Muscle of arm (tissue), 12 donors: ENCODE measurements around the gene DMRT3. TPM values are rescaled to one million over a fixed set of nuclear protein-coding genes. Genes with fewer than 3 reads are reported as not detected.

ENCODE experiments used
- DNase-seq: peaks from one replicate; pipeline ENCODE4 v3.0.0-alpha.2; 2013
- polyA plus RNA-seq, 12 donors: library from polyadenylated mRNA; unstranded; fragments of 120-200 nt; gene quantifications; one replicate each; pipeline ENCODE4 v1.2.1, GENCODE V29; 2013; ENCODE audit not compliant: insufficient read length in 12 of 12

DMRT3 gene
- polyA plus RNA-seq, 12 donors: 0.13 to 0.59 (median 0.23) TPM; not detected in 3

DNA sequence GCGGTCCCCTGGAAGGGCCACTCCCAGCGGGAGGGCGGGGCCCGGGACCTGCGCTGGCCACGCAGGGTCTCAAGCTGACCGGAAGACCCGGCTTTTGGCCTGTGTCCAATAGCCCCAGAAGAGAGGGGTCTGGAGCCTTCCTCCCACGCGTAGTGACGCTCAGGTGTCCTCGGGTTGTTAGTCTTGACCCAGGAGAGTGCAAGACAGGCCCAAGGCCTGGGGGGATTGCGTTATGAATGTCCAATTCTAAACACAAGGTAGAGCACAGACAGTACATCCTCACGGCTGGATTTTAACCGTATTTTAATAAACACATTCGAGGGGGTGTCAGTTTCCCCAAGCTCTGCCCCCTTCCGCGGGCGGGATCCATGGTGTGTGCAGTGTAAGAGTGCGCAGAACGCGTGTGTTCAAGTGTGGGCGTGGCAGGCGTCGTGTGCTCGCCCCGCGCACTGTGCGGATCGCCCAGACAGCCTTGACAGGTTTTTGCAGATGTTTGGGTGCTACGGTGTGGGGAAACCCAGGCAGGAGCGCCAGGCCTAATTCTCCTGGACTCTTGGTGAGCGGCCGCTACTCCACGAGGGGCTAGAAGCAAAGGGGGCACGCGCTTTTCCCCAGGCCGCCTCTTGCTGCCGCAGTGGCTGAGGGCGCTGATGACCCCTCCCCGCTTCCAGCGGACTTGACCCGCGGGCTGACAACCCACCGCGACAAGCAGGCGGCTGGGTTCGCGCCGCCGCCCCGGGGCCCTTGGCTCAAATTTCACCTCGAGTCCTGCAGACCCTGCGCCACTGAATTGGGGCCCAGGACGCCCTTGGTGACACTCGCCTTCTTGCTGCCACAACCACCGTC lies 6.1 kb upstream of the DMRT3 start:
- no peak for DNase-seq

DNA sequence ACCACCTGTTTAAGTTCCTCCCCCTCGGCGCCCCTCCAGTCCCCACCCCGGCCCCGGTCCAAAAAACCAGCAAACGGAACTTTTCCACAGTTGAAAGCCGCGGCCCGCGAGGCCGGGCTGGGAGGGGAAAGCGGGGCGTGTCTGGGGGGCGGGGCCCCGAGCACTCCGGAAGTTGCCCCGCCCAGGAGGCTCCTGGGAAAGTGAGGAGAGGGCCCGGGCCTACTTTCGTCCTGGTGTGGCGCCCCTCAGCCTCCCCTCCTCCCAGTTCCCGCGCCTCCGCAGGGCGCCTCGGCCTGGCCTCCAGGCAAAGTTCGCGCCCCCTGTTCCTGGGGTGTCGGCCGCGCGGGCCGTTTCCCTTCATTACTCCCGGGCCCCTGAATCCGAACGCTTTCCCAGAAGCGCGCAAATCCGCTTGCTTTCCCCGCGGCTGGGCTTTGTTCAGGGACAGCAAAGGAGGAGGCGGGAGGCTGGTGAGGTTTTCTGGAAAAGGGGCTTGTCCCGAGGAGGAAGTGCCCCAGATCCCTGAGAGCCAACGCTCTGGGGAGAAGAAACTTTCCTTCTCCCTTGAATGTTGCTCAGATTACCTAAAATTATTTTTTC lies 4.5 kb upstream of the DMRT3 start:
- DNase-seq: no peak

DNA sequence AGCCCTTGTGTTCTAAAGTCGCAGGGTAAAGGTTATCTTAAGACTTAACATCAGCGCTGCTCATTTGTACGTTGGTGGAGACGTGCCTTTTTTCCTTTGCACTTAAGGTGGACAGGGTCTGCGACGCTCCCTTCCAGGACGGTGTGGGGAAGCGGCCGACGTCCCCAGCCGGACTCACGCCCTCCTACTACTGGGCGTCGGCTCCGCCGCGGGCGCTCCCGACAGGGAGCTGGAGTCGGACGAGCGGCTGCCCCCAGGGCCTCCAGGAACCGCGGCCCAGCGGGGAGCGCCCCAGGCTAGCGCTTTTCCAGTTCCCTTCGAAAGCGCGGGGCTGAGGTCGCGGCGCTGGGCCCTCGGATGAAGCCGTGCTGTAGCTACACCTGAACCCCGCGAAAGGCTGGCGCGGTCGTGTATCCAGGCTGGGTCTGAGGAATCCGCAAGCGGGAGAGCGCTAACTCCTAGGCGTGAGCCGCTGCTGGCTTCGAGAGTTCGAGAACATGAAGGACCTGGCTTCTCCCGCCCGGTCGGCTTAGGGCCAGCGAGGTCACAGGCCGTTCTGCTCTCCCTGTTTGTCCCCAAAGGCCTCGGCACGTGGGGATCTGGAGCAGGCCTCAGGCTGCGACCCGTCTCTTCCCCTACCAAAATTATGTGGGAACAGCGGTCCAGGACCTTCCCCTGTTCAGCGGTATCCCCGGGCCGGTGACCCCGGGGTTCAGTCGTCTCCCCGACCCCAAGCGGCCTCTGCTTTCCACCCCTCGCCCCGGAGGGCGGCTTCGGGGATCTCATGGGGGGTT lies 3.8 kb upstream of the DMRT3 start:
- no peak for DNase-seq

DNA sequence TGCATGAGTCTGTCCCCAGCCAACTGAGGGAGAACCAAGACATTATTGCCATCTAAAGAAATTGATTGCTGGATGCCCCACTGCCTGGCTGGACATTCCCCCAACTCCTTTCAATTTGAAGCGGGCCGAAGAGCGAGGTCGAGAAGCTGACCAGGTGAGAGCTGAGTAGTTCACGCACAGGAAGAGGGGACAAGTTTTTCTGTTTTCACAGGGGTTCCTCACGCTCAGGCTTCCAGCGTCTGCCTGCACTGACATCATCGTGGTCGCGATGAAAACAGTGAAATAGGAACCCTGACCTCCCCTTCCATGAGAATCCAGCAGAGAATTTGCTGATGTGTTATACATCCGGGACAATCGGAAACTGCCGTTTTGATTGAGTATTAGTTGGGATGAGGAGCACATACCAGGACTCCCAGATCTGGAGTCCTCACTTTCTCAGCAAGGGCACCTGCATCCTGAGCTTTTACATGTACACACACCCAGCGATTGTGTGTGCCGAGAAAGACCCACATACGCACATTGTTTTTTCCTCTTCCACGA lies 3.1 kb upstream of the DMRT3 start:
- DNase-seq: no peak

DNA sequence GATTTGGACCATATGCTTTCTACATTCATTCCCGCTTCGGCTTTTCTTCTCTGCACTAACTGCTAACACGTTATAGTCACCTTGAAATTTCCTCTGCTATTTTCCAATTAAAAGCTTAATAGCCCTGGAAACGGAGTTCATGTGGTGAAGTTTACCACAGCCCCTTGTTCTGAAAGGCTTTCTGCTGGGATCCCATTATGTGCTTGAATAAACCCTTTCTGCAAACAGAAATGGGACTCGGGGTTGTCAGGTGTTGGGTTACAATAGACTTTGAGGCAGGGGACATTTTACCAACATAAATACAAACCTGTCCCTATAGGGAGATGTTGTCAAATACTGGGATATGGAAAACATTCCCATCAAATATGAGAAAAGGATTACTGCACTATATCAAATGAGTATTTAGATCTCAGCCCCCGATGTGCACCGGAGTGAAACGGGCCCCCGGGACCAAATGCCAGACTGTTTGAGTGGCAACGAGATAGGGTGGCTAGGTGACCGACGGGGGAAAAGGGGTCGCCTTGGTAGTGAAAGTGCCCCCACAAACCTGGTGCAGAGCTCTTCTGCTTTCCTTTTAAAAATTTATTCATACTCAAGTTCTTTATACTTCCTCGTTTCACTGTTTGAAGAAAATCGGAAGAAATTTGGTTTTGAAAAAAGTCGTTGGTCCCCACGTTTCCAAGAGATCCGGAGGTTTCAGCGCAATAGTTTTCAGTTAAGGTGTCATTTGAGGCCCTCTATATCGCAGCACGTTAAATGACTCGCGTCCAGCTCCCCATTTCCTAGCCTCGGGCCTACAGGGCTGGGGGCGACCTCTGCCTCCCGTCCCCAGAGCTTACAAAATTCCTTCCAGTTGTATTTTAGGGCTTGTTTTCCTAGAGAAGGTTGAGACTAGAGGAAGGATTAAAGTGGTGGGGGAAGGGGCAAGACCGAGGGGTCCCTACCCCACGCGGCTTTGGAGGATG lies 2.1 kb upstream of the DMRT3 start:
- no peak for DNase-seq

DNA sequence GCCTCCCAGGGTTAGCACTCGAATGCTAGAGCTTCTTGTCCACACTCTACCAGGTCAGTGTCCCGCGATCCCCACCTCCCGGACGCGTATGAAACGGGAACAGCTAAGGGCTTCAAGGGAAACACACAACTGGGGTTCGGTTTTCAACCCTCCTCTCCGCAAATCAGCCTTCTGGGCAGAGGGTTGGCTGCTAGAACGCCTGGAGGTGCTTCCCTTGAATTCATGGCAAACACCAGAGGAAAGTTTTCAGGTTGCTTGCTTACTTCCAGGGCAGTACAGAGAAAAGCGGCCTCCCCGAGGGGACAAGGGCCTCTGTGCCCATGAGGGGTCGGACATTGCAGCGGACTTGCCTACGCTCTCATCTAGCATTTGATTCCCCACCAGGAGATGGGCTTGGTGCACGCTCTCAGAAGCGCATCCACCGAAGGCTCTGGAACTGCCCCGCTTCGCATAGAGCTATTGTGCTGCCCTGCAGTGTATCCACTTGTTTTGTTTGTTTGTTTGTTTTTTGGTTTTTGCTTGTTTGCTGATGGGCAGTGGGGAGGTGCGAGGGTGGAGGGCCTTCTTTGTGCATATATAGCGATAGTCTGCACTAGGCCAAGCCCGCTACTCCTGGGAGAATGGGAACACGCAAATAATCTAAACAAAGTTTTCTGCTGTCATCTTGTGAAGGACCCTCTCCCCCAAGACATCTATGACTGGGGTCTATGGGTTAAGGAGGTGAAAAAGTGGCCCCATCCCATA lies 1.3 kb upstream of the DMRT3 start:
- DNase-seq: no peak

DNA sequence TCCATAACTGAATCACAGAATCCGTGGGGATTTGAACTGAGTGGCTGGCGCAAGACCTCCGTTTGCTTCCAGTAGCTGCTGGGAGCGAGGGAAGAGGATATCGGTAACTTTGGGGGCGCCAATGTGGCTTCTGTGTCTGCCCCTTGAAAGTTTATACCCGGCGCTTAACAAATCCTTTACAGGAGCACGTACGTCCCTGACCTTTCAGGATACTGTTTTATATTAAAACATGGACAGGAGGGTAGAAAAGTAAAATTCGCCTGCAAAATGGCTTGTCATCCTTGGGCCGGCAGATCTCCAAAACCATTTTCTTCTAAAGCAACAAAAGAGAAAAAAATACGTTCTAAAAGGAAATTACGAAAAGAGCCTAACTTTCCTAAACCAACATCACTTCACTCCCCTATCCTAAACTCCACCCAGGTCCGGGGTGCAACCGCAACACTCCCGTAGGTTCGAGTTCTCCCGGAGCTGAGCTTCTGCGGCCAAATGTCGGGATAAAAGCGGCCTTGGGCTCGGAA lies 656 bp upstream of the DMRT3 start:
- no peak for DNase-seq

DNA sequence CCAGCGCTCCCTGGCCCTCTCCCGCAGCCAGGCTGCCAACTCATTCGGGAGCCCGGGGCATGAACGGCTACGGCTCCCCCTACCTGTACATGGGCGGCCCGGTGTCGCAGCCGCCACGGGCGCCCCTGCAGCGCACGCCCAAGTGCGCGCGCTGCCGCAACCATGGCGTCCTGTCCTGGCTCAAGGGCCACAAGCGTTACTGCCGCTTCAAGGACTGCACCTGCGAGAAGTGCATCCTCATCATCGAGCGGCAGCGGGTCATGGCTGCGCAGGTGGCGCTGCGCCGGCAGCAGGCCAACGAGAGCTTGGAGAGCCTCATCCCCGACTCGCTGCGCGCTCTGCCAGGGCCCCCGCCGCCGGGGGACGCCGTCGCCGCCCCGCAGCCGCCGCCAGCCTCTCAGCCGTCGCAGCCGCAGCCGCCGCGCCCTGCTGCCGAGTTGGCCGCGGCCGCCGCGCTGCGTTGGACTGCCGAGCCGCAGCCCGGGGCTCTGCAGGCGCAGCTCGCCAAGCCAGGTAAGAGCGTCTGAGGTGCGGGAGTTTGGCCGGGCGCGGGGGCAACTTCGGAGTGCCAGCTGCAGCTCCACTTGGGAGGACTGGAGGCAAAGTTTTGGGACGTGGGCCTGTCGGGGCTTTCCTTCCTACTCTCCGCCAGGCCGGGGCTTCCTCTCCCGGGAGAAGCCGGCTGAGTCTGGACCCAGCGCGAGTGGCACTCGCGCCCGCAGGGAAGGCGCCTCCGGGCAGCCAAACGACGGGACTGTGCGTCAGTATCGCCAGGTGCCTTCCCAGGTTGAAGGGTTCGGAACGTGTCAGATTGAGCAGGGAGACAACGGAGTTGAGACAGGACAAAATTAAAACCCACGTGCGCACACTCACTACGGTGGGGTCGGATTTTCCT lies 735 bp downstream of the DMRT3 start:
- DNase-seq: no peak

DNA sequence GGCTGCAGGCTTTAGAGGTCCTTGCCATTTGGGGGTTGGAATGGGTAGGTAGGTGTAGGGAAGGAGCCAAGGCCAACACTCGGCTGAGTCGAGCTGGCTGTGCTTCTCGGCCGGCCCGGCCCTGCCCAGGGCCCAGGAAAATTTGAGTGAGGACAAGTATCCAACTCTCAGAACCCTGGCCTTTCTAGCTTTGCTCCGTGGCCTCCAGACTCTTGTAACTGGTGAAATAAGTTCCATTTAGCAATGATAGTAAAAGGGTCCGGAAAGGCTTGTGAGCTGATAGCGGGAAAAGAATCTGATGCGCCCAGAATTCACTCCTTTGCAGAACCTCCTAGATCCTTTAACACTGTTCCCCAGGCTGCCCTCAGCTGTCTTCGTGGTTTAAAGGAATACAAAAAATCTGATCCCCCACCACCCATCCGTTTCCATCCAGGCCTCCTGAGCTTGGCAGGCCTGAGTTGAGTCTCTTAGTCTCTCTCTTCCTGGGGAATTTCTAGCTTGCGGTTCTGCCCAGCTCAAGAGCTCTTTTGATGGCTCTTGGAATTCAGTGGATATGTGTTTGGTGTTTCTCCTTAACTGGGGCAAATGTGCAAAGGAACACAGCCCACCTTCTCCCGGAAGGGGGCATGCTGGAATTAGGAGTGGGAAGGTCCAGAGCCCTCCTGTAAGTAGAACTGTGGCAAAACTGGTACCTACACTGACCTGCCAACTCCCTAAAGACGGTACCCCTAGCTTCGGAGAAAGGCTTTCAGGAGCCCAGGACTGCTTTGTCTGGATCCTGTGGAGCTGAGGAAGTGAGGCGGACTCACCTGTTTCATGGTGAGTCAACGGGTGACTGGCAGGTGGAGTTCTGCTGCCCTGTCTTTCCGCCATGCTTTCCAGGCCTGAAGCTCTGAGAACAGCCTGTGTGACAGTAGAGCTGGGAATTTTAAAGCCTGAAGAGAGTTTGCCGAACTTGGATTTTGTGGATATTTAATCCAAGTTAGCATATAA lies 1.7 kb downstream of the DMRT3 start:
- no peak for DNase-seq

DNA sequence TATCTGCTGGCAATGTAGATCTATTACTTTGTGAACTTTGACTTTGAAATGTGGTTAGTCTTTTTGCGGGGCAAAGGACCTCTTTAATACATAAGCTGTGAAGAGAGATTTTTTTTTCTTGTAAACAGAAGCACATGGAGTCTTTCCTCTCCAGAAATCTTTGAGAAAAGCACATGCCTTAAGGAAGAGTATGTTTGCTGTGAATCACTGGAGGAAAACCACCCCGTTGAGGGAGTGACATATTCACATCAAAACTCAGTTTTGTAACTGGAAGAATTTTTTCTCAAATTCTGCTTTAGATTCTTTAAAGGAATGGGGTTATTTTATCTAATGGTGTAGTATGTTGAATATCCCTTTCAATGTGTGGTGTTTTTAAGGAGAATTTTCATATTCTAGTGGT lies 3.5 kb downstream of the DMRT3 start:
- DNase-seq: no peak

DNA sequence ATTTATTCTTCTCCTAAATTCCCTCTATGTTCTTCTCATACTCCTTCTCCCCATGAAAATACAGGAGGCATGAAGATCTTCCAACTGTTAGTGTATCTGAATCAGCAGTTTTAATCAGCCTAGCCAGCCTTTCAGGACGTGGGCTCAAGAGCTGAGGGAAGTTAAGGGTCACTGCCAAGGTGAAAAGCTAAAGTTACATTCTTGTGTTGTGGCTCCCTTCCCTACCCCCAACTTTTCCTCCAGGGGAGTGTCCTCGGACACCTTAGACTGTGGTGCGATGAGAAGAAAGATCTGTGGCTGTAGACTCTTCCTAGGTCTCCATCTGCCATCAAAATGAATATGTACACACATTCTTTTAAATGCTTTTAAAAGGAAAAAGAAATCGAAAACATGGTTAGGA lies 4.2 kb downstream of the DMRT3 start:
- no peak for DNase-seq

DNA sequence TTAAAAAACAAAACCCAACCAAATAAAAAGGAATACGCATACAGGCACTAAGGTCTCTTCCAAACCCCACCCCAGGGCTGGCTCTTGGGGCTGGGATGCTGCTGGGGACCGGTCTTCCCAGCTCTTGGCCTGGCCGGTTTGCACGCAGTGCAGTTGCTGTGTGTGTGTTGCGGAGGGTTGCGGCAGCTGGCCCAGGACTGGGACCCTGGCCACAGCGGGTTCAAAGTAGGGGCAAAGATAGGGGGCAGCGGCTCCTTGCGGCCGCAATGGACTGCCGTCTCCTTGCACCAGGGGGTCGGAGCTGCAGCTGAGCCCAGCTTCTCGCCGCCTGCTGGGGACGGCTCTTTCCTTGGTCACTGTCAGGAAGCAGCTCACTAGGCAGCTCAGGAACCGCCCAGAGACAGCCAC lies 5.0 kb downstream of the DMRT3 start:
- DNase-seq: no peak

DNA sequence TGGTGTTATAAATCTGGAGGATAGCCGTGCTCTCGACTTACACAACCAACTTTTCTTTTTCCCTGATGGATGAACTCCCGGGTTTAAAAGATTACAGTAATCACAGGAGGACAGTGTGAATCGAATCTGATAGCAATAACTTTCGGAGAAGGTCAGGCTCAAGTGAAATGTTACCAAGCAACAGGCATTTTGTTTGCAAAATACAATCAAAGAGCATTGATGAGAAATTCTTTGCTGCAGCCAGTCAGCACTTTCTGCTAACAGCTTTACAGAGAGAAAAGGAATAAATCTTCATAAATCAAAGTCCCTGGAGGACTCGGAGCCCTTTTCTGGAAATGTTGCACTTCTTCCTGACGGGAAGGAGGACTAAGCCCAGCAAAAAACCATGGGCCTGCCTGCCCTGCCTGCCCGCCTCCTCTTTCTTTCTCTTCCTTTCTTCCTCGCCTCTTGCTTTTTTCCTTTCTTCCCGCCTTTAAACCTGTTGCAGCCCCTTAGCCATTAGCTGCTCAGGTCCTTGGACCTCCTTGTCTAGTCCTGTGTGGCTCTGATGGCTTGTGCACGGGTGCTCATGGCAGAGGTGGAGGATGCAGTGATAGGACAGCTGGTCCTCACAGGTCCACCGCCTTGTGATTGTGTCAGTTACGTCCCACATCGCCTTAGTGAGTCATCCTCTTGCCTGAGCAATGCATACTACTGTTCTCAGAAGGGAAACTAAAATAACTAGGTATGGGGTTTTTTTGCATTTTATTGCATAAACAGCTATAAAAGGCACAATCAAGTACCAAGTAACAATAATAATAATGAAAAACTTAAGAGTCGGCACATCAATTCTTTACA lies 6.2 kb downstream of the DMRT3 start:
- no peak for DNase-seq

DNA sequence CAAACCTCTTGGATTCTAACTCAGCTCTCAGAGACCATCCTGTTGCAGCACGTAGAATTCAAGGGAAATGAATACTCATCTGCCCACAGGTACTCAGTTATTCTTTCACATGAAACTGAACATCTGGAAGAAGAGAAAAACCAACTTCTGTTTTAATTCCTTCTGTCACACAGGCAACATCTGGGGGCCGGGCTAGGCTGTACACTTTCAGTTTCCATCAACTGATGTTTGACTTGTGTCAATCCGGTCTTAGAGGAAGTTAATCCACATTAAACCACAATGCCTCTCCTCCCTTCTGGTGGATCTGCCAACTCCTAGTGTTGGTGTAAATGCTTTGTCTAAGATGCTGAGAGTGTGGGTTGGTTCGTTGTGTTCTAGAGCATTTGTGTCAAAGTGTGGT lies 17.6 kb downstream of the DMRT3 start:
- no peak for DNase-seq

DNA sequence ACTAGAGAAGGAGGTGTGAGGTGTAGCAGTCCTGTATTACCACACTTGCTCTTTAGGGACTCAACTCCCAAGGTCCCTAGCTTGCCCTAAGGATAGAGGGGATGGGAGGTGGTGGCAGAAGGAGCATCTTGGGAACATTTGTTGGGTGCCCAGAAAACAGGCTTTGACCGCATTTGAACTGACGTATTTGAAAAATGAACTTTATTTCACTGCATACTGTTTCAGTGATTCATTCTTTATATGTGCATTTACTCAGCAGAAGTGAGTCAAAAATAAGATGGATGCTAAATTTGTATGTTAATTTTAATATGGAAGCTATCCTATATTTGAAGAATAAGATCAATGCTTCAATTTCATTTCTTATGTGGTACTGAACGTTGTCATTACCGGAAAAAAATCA lies 18.7 kb downstream of the DMRT3 start:
- no peak for DNase-seq

DNA sequence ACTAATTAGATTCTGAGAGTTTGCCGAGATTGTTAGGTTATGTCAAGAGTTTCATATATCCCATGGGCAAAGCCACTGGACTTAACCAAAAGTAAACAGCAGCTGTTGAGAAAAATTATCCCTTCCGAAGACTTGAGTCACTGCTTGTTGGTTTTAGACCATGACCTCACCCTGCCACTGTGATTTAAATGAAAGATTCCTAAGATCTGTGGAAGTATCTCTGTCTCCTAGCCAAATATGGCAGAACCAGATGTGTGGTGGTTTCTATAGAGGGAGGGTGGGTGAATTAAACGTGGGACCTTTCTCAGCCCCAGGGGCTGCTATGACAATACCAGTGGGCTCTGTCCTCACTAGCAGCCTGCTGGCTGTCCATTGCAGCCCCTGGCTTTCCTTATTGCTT lies 19.3 kb downstream of the DMRT3 start:
- DNase-seq: no peak
